GM04503 (cell line): ENCODE measurements around the gene WDR5.

Experiments used
- DNase-seq: peaks from one replicate; pipeline ENCODE4 v3.0.0-alpha.2; 2012; ENCODE audit warnings: low read depth

The WDR5 gene

GRCh38 chr9:134132208-134132870 is 3.5 kb upstream of the WDR5 start:
- DNase-seq: no peak

GRCh38 chr9:134134949-134135342 is 936 bp upstream of the WDR5 start:
- DNase-seq: no peak

GRCh38 chr9:134136118-134136995 is 475 bp downstream of the WDR5 start:
- no peak for DNase-seq

- no peak for DNase-seq
These were observed 1.1 kb downstream of the WDR5 start for GRCh38 chr9:134136996-134137299.

- DNase-seq: no peak
These were observed 2.4 kb downstream of the WDR5 start for GRCh38 chr9:134138292-134138691.

GRCh38 chr9:134139081-134139480 is 3.2 kb downstream of the WDR5 start:
- DNase-seq: no peak

GRCh38 chr9:134141906-134142305 is 6.0 kb downstream of the WDR5 start:
- DNase-seq: no peak

GRCh38 chr9:134144801-134145200 is 8.9 kb downstream of the WDR5 start:
- DNase-seq: no peak

GRCh38 chr9:134145262-134145661 is 9.4 kb downstream of the WDR5 start:
- no peak for DNase-seq

- no peak for DNase-seq
These were observed 11.1 kb downstream of the WDR5 start for GRCh38 chr9:134146774-134147493.

- DNase-seq: no peak
These were observed 13.5 kb downstream of the WDR5 start for GRCh38 chr9:134149380-134149779.

- DNase-seq: no peak
These were observed 14.8 kb downstream of the WDR5 start for GRCh38 chr9:134150557-134151214.

- DNase-seq: no peak
These were observed 16.2 kb downstream of the WDR5 start for GRCh38 chr9:134152022-134152448.

GRCh38 chr9:134152488-134152887 is 16.6 kb downstream of the WDR5 start:
- DNase-seq: no peak

GRCh38 chr9:134153450-134153849 is 17.6 kb downstream of the WDR5 start:
- DNase-seq: no peak

GRCh38 chr9:134154262-134154701 is 18.4 kb downstream of the WDR5 start:
- no peak for DNase-seq

GRCh38 chr9:134155812-134156377 is 20.0 kb downstream of the WDR5 start:
- DNase-seq: no peak

- DNase-seq: no peak
These were observed 20.9 kb downstream of the WDR5 start for GRCh38 chr9:134156564-134157377.

GRCh38 chr9:134157378-134157885 is 21.6 kb downstream of the WDR5 start:
- DNase-seq: no peak

- DNase-seq: no peak
These were observed 22.4 kb downstream of the WDR5 start for GRCh38 chr9:134158242-134158641.
